ENCODE measurements around the gene CLDN19. TPM values are rescaled to one million over a fixed set of nuclear protein-coding genes. Genes with fewer than 3 reads are reported as not detected.

Gene CLDN19
- total and polyA plus RNA-seq, 2 of the 8 experiments (the other 6 are each of a cell fraction or from before 2014, with no cell fraction given), result 9.7 to 17.2 TPM

DNA sequence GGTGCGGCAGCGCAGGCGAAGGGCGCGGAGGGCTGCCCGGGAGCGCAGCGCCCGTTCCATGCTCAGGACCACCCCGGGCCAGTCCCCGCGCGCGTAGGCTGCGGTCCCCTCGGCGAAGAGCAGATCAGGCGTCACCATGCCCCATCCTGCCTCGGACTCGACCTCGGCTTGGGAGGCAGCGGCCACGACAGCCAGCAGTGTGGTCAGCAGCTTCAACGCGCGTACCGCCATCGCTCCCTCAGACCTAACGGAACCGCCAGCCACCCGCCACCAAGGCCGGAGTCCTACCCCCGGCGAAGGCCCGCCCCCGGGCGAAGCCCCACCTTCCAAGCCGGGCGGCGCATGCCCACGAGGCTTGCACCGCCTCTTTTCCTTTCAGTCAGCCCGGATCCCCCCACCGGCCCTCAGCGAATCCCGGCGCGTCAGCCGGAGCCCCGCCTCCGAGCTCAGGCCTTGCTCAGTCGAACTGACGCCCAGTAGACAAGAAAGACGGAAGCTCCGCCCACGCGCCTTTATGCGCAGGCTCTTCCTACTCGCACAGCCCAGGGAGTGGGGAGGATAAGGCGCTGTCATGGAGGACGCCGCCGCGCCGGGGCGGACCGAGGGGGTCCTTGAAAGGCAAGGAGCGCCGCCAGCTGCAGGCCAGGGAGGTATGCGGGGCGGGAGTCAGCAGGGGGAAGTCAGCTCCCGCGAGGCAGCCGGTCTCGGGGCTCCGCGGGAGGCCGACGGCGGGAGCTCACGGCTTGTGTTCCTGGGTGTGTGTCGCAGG lies 26.9 kb upstream of the CLDN19 start, which contains the start of the genes C1orf50 and P3H1 (continued):
- TF ChIP-seq SAP30 (IDR thresholded peaks at IDR 0.05; ENCODE audit: insufficient read depth, insufficient replicate concordance, low read length) (no peak), SP4 (IDR thresholded peaks at IDR 0.05; ENCODE audit: low read length) (no peak; the same call in 1 of the 2 replicates), CBX5 (IDR thresholded peaks at IDR 0.05; ENCODE audit: low read depth, low read length) (no peak), JUN (IDR thresholded peaks at IDR 0.05; ENCODE audit: low read depth, low read length) (no peak), BRCA1 (IDR thresholded peaks at IDR 0.05; ENCODE audit: low read depth, low read length) (no peak), ATF3 (IDR thresholded peaks at IDR 0.05; ENCODE audit: insufficient read depth, low read depth, low read length) (no peak), TAF7 (optimal IDR thresholded peaks at IDR 0.05; ENCODE audit: borderline replicate concordance, low read depth, low read length) (no peak), YY1 (IDR thresholded peaks at IDR 0.05; ENCODE audit: low read depth, low read length) (peak; percentile 33; the same call in 1 of the 2 replicates), RAD21 (IDR thresholded peaks at IDR 0.05 in 1 of 2, conservative IDR thresholded peaks at IDR 0.05 in 1 of 2; ENCODE audit: low read depth in 2 of 2, low read length in 2 of 2) (no peak), FOSL1 (IDR thresholded peaks at IDR 0.05; ENCODE audit: insufficient read depth, low read depth, low read length) (no peak), GABPA (IDR thresholded peaks at IDR 0.05; ENCODE audit: borderline replicate concordance, insufficient read depth, low read length) (no peak), KDM5A (IDR thresholded peaks at IDR 0.05; ENCODE audit: low read length) (peak; percentile 38), EGR1 (IDR thresholded peaks at IDR 0.05; ENCODE audit: borderline replicate concordance, low read depth, low read length) (peak; percentile 64; the same call in 1 of the 2 replicates), RBBP5 (IDR thresholded peaks at IDR 0.05; ENCODE audit: borderline replicate concordance, low read depth, low read length) (no peak; the same call in 1 of the 2 replicates), CTBP2 (IDR thresholded peaks at IDR 0.05; ENCODE audit: borderline replicate concordance, insufficient read depth, insufficient read length, low read length) (no peak)
- TF ChIP-seq, protein P1, sequence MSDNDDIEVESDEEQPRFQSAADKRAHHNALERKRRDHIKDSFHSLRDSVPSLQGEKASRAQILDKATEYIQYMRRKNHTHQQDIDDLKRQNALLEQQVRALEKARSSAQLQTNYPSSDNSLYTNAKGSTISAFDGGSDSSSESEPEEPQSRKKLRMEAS (IDR thresholded peaks at IDR 0.05), result no peak; the same call in none of the 2 replicates

All from H1 (cell line).